ENCODE measurements around the gene HOXA7. TPM values are rescaled to one million over a fixed set of nuclear protein-coding genes. Genes with fewer than 3 reads are reported as not detected.

The HOXA7 gene
- total RNA-seq, 1 donor from 2014 or later: not detected

- Mint-ChIP-seq H3K36me3 (ENCODE audit: low read depth) (no peaks in the 10 kb centered on the region), H3K27me3 (ENCODE audit: low read depth) (no peaks in the 10 kb centered on the region), H3K27ac (no peak overlapping the region), H3K4me1 (ENCODE audit: low read depth) (no peaks in the 10 kb centered on the region), H3K4me3 (ENCODE audit: low read depth) (no peak overlapping the region), H3K9me3 (no peaks in the 10 kb centered on the region)
- intact Hi-C loops (cut with micrococcal nuclease): no loop called here
- no peak for DNase-seq (ENCODE audit: low spot score)
Measured at GRCh38 chr7:27111042-27111750, 45.3 kb downstream of the HOXA7 start.

- no peaks in the 10 kb centered on the region for H3K36me3 Mint-ChIP-seq (ENCODE audit: low read depth)
- H3K4me1 Mint-ChIP-seq (ENCODE audit: low read depth): no peaks in the 10 kb centered on the region
- no peaks in the 10 kb centered on the region for H3K9me3 Mint-ChIP-seq
- H3K27me3 Mint-ChIP-seq (ENCODE audit: low read depth): peaks cover 3% of the 10 kb centered on the region
- H3K27ac Mint-ChIP-seq: no peak overlapping the region
- H3K4me3 Mint-ChIP-seq (ENCODE audit: low read depth): no peak overlapping the region
- no peak for DNase-seq (ENCODE audit: low spot score)
- intact Hi-C loops (cut with micrococcal nuclease): no loop called here
Measured at GRCh38 chr7:27110186-27111031, 46.1 kb downstream of the HOXA7 start.

DNA sequence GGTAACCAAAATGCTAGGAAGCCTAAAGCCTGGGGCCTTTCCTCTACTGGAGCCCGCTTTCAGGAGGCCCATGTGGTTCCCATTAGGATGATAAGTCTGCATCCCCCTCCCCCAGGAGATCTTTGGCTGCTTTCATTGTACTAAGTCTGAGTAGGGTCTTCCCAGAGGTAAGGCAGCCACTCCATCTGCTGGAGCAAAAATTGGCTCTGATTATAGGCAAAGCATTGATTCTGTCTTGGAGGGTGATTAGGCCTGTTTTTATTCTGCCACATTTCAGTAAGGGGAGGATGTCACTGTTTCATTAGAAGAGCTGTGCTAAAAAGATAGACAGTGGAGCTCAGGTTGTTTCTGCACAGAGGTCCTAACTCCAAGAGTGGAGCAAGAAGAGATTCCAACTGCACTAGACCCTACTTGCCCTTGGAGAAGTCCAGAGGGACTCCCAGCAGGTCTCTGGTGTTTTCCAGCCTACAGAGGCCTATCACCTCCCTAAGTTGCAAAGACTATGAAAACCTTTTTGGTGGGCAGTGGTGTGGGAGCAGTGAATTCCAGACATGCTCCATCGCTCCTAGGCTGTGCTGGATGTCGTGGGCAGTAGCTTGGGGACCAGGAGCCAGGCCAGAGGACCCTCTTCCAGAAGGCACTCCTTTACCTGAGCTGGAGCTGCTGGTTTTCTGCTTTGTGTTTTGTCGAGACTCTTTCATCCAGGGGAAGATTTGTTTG, 46.8 kb downstream of the HOXA7 start:
- no peak overlapping the region for H3K27ac Mint-ChIP-seq
- no peaks in the 10 kb centered on the region for H3K9me3 Mint-ChIP-seq
- no peak for DNase-seq (ENCODE audit: low spot score)
- no peaks in the 10 kb centered on the region for H3K4me1 Mint-ChIP-seq (ENCODE audit: low read depth)
- no peak overlapping the region for H3K4me3 Mint-ChIP-seq (ENCODE audit: low read depth)
- no peaks in the 10 kb centered on the region for H3K36me3 Mint-ChIP-seq (ENCODE audit: low read depth)
- intact Hi-C loops (cut with micrococcal nuclease): no loop called here
- peaks cover 11% of the 10 kb centered on the region for H3K27me3 Mint-ChIP-seq (ENCODE audit: low read depth)

GRCh38 chr7:27108390-27109127, 47.9 kb downstream of the HOXA7 start:
- intact Hi-C loops (cut with micrococcal nuclease): no loop called here
- H3K27ac Mint-ChIP-seq: no peak overlapping the region
- no peaks in the 10 kb centered on the region for H3K36me3 Mint-ChIP-seq (ENCODE audit: low read depth)
- H3K4me1 Mint-ChIP-seq (ENCODE audit: low read depth): no peaks in the 10 kb centered on the region
- H3K4me3 Mint-ChIP-seq (ENCODE audit: low read depth): no peak overlapping the region
- H3K27me3 Mint-ChIP-seq (ENCODE audit: low read depth): peaks cover 22% of the 10 kb centered on the region
- H3K9me3 Mint-ChIP-seq: no peaks in the 10 kb centered on the region
- no peak for DNase-seq (ENCODE audit: low spot score)

DNA sequence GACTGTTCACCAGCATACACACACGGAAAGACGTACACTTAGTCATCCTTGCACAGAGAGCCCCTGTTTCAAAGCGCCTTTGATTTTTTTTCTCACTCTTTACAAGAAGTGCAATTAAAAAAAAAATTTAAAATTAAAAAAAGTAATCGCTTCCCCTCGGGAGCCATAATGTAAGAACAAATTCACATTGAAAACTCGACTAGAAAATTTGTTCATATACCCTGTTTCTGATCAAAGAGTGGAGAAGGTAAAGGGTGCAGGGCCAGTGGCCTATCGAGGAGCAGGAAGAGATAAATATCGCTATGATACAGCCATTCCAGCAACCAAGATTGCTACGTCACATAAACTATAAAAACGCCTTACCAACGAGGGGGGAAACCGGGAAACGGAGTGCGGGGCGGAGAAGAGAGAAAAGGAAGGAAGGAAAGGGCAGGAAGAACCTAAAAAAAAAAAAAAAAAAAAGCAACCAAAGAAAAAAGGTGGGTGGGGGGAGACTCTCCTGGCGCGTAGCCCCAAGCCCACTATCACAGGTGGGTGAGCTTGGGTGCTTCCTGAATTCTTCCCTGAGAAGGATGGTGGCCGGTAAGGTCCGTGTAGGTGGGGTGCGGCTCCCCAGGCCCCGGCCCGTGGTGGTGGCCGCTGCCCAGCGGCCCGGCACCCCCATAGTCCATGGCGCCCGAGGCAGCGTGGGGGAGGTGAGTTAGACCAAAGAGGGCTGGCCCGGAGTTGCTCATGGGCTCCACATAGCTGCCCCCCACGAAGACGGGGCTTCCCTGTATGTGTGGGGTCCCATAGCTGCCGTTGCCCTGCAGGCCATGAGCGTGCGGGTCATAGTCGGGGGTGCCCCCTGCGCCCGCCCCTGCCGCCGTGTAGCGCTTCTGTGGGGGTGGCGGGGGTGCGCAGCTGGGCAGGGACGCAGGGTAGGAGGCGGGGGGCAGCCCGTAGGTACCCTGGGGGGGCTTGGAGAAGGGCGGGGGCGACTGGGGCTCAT, 48.8 kb downstream of the HOXA7 start:
- peaks cover 4% of the 10 kb centered on the region for H3K36me3 Mint-ChIP-seq (ENCODE audit: low read depth)
- H3K4me3 Mint-ChIP-seq (ENCODE audit: low read depth): no peak overlapping the region
- H3K9me3 Mint-ChIP-seq: no peaks in the 10 kb centered on the region
- DNase-seq (ENCODE audit: low spot score): no peak
- H3K27ac Mint-ChIP-seq: no peak overlapping the region
- intact Hi-C loops (cut with micrococcal nuclease): no loop called here
- peaks cover 30% of the 10 kb centered on the region for H3K27me3 Mint-ChIP-seq (ENCODE audit: low read depth)
- peaks cover 4% of the 10 kb centered on the region for H3K4me1 Mint-ChIP-seq (ENCODE audit: low read depth)

DNA sequence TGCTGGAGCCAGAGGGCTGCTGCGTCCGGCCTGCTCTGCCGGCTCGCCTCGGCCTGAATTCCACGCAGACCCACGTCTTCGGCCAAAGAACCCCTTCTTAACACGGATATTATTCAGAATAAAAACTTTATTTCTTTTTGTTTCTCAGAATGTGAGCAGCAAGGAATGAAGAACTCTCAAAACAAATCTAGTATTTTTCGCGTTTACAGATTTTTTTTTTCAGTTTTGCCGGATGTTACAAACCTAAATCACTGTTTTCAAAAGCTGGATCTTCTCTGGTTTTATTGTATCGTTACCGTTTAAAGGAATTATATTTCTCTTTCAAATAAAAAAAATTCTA, 49.6 kb downstream of the HOXA7 start:
- peaks cover 37% of the 10 kb centered on the region for H3K27me3 Mint-ChIP-seq (ENCODE audit: low read depth)

GRCh38 chr7:27106181-27106900, 50.1 kb downstream of the HOXA7 start:
- intact Hi-C loops (cut with micrococcal nuclease): no loop called here
- H3K27ac Mint-ChIP-seq: no peak overlapping the region
- H3K27me3 Mint-ChIP-seq (ENCODE audit: low read depth): peaks cover 43% of the 10 kb centered on the region
- no peaks in the 10 kb centered on the region for H3K9me3 Mint-ChIP-seq
- H3K36me3 Mint-ChIP-seq (ENCODE audit: low read depth): peaks cover 8% of the 10 kb centered on the region
- peaks cover 6% of the 10 kb centered on the region for H3K4me1 Mint-ChIP-seq (ENCODE audit: low read depth)
- H3K4me3 Mint-ChIP-seq (ENCODE audit: low read depth): no peak overlapping the region
- DNase-seq (ENCODE audit: low spot score): no peak

More for the DNA sequence above, 49.6 kb downstream of the HOXA7 start:
- no peaks in the 10 kb centered on the region for H3K9me3 Mint-ChIP-seq
- H3K36me3 Mint-ChIP-seq (ENCODE audit: low read depth): peaks cover 4% of the 10 kb centered on the region
- no peak overlapping the region for H3K27ac Mint-ChIP-seq
- intact Hi-C loops (cut with micrococcal nuclease): no loop called here
- no peak overlapping the region for H3K4me3 Mint-ChIP-seq (ENCODE audit: low read depth)
- no peak for DNase-seq (ENCODE audit: low spot score)
- H3K4me1 Mint-ChIP-seq (ENCODE audit: low read depth): peaks cover 6% of the 10 kb centered on the region

DNA sequence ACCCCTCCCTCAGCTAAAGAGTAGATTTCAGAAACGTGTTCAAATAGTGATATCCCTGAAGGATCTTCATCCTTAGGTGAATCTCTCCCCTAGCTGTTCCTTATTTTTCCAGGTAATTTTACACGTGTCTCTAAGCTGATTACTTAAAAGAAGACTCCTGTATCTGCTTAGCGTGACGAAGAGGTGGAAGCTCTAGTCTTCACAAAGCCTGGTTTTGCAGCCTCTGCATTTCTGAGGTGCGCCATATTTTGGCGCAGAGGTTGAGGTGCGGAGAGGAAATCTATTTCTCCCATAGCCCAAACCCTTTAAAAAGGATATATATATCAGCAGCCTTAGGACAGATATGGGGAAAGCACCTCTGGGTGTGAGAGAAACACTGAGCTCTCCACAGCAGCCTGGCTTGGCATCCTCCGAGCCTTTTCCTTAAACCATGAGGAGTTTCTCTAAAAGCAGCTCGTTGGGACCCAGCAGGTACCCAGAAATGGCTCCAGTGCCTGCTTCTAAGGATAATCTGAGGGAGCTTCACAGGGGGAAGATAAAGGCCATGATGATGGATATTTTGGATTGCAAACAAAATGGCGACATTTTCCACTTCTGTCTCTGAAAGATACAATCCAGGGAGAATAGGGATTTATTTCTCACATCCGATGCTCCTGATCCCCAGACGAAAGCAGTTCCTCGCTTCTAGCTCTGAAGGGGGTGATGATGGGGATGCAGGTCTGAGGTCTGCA, 51.0 kb downstream of the HOXA7 start:
- Mint-ChIP-seq H3K4me1 (ENCODE audit: low read depth) (peaks cover 6% of the 10 kb centered on the region), H3K27me3 (ENCODE audit: low read depth) (peaks cover 51% of the 10 kb centered on the region), H3K36me3 (ENCODE audit: low read depth) (peaks cover 15% of the 10 kb centered on the region), H3K4me3 (ENCODE audit: low read depth) (no peak overlapping the region), H3K27ac (no peak overlapping the region), H3K9me3 (no peaks in the 10 kb centered on the region)
- DNase-seq (ENCODE audit: low spot score): no peak
- intact Hi-C loops (cut with micrococcal nuclease): no loop called here

DNA sequence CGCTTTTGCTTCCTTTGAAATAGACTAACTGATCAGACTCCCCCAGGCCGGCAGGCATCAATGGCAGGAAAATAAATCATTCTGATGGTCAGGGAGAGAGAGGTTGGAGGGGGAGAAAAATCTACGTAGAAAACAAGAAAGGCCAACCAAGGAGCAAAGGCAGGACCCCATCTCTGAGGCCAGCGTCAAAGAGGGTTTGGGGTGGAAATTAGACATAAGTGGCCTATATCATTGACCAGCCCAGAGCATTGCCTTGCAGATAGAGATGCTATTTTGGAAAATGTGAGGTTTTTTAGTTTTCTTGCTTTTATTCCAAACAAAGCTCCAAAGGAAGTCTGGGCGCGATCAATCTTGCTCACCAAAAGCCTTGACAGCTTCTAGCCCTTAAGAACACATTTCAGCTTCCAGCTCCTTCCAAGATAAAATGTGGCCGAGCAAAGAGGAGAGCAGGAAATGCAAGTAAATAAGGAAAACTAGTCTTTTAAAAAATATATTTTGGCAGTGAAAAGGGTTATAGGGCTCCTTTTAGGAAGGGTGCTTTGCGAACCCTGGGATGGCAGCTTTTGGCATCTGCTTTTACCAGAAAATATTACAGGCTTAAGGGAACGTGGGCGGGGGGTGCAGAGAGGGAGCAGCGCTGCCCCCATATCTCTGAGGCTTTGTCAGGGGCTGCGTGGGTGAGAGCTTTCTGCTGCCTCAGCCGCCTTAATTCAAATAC, 52.0 kb downstream of the HOXA7 start:
- Mint-ChIP-seq H3K27ac (no peak overlapping the region), H3K36me3 (ENCODE audit: low read depth) (peaks cover 24% of the 10 kb centered on the region), H3K4me1 (ENCODE audit: low read depth) (peaks cover 6% of the 10 kb centered on the region), H3K4me3 (ENCODE audit: low read depth) (no peak overlapping the region), H3K9me3 (no peaks in the 10 kb centered on the region), H3K27me3 (ENCODE audit: low read depth) (peaks cover 61% of the 10 kb centered on the region)
- intact Hi-C loops (cut with micrococcal nuclease): loop anchor here (5.0 kb wide), 1 partner anchor 1303 kb away; no protein-coding TSS in a partner anchor
- no peak for DNase-seq (ENCODE audit: low spot score)
